Esophagus squamous epithelium (tissue), 4 donors: ENCODE results near the gene YARS1.

Experiments used
- CTCF ChIP-seq, 6 experiments: fragments of 450-650 bp in 4 of 6; fragments of 200-600 bp in 2 of 6; sonication (generic) in 2 of 6; IDR thresholded peaks; one replicate each; pipeline ENCODE4 v1.5.1; 2016 to 2019; ENCODE audit warnings: antibody characterized with exemption in 6 of 6, mild to moderate bottlenecking in 4 of 6, moderate library complexity in 4 of 6
- POLR2A ChIP-seq, 4 donors: fragments of 450-650 bp; IDR thresholded peaks; one replicate each; pipeline ENCODE4 v1.6.1; 2017; ENCODE audit warnings: antibody characterized with exemption in 4 of 4, mild to moderate bottlenecking in 4 of 4, moderate library complexity in 3 of 4

DNA sequence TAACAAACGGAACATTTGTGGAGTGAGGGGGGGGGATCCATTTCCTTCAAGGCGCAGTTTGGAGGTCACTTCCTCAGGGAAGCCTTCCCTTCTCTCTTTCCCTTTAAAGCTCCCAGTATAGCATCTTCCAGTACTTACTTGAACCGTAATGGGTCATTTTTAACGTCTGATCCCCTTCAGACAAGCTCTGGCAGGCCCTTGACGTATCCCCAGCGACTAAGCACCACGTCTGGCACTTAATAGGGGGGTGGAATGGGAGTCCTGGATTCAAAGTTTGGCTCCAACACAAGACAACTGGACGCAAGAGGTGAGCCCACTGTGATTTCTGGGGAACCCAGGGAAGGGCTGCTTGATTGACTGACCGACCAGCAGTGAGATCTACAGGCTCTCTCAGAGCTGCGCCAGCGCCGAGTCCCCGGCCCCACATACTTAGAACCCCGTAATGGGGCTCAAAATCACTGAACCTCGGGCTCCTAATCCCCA, 441 bp downstream of the YARS1 start:
- TF ChIP-seq CTCF (IDR thresholded peaks at IDR 0.05) (no peak), POLR2A (IDR thresholded peaks at IDR 0.05) (no peak)
